ENCODE data around the gene GNL2.

GNL2 gene

DNA sequence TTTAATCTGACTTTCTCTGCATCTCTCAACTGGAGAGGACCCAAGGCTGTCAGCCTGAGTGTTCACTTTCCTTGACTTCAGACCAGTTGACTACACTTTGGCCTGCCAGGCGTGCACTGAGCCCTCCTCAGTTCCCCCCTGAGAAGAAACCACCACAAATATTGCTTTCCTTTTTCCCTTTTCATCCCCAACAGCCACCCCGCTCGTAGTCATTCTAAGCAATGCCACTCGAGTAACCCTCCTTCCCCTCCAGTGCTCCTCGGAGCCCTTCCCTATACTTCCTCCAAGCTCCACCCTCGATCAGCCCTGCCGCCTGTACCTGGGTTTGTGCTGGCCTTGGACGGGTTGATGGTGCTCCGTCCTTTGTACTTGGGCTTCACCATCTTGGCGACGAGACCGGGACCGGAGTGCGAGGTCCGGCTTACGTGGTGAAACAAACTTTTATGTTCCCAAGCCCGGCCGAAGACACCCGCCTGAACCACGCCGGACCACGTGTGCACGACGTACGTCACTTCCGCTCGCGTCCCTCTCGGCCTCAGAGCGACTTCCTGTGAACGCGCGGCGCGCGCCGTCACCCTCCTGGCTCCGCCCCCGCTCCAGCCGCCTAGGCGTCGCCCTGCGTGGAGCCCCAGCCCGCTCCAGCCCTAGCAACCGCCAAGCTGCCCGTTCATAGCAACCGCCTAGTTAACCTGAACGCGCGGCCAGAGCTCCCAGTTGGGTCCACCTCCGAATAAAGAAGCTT, at the start of gene GNL2:
TSS of gene GNL2 (minus strand) at position 498 of the 742 bp plus-strand sequence. CDS start at position 383, 115 bp downstream.
- in situ Hi-C loops (cut with HindIII; ENCODE audit: low pct_ligation_motif_present, low sequenced_read_pairs): no loop called here
- peak; percentile 95 for DNase-seq
- H3K4me3 ChIP-seq (ENCODE audit: low read depth, low read length): peak within 1 kb of the TSS; percentile 80
- TF ChIP-seq, protein P1, sequence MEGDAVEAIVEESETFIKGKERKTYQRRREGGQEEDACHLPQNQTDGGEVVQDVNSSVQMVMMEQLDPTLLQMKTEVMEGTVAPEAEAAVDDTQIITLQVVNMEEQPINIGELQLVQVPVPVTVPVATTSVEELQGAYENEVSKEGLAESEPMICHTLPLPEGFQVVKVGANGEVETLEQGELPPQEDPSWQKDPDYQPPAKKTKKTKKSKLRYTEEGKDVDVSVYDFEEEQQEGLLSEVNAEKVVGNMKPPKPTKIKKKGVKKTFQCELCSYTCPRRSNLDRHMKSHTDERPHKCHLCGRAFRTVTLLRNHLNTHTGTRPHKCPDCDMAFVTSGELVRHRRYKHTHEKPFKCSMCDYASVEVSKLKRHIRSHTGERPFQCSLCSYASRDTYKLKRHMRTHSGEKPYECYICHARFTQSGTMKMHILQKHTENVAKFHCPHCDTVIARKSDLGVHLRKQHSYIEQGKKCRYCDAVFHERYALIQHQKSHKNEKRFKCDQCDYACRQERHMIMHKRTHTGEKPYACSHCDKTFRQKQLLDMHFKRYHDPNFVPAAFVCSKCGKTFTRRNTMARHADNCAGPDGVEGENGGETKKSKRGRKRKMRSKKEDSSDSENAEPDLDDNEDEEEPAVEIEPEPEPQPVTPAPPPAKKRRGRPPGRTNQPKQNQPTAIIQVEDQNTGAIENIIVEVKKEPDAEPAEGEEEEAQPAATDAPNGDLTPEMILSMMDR (IDR thresholded peaks at IDR 0.05; ENCODE audit: low read depth, low read length, missing control alignments): no peak
- H3K27me3 ChIP-seq (replicated peaks): no peaks in the 10 kb centered on the region
- H3K27ac ChIP-seq: peak within 1 kb of the TSS; percentile 92
- peaks cover 28% of the 10 kb centered on the region for H3K36me3 ChIP-seq (replicated peaks)

DNA sequence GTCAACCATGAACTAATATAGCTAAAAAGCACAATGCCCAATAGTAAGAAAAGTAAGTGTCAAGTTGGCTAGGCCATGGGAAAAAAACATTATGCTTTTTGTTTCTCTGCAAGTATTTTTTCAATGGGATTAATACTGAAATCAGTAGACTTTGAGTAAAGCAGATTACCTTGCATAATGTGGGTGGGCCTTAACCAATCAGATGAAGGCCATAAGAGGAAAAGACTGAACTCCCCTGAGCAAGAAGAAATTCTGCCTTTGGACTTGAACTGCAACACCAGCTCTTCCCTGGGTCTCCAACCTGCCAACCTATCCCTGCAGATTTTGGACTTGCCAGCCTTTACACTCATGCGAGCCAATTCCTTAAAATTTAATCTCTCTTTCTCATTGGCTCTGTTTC, 45.3 kb upstream of the GNL2 start:
- Histone ChIP-seq H3K27ac (no peak overlapping the region), H3K4me3 (ENCODE audit: low read depth, low read length) (no peak overlapping the region), H3K36me3 (replicated peaks) (no peaks in the 10 kb centered on the region), H3K27me3 (replicated peaks) (peaks cover 16% of the 10 kb centered on the region)
- in situ Hi-C loops (cut with HindIII; ENCODE audit: low pct_ligation_motif_present, low sequenced_read_pairs): no loop called here
- no peak for DNase-seq
- TF ChIP-seq, protein P1 (IDR thresholded peaks at IDR 0.05; ENCODE audit: low read depth, low read length, missing control alignments): no peak

DNA sequence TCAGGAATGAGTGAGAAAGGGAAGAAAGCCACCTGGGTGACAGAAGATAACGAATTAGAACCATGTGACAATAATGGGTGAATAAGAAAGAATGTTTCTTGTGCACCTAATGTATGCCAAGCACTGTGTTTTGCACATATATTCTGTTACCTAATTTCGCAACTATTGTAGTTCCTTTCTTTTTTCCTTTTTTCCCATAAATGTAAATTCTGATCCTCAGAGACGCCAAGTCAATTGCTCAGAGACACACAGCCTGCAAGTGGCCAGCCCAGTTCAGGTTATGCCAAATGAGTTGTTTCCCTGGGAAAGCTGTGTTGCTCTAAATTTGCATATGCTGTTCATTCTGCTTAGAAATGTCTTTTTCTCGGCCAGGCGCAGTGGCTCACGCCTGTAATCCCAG, 40.7 kb upstream of the GNL2 start:
- TF ChIP-seq, protein P1 (IDR thresholded peaks at IDR 0.05; ENCODE audit: low read depth, low read length, missing control alignments): no peak
- no peaks in the 10 kb centered on the region for H3K36me3 ChIP-seq (replicated peaks)
- no peak overlapping the region for H3K4me3 ChIP-seq (ENCODE audit: low read depth, low read length)
- in situ Hi-C loops (cut with HindIII; ENCODE audit: low pct_ligation_motif_present, low sequenced_read_pairs): no loop called here
- no peak overlapping the region for H3K27ac ChIP-seq
- DNase-seq: no peak
- peaks cover 58% of the 10 kb centered on the region for H3K27me3 ChIP-seq (replicated peaks)

DNA sequence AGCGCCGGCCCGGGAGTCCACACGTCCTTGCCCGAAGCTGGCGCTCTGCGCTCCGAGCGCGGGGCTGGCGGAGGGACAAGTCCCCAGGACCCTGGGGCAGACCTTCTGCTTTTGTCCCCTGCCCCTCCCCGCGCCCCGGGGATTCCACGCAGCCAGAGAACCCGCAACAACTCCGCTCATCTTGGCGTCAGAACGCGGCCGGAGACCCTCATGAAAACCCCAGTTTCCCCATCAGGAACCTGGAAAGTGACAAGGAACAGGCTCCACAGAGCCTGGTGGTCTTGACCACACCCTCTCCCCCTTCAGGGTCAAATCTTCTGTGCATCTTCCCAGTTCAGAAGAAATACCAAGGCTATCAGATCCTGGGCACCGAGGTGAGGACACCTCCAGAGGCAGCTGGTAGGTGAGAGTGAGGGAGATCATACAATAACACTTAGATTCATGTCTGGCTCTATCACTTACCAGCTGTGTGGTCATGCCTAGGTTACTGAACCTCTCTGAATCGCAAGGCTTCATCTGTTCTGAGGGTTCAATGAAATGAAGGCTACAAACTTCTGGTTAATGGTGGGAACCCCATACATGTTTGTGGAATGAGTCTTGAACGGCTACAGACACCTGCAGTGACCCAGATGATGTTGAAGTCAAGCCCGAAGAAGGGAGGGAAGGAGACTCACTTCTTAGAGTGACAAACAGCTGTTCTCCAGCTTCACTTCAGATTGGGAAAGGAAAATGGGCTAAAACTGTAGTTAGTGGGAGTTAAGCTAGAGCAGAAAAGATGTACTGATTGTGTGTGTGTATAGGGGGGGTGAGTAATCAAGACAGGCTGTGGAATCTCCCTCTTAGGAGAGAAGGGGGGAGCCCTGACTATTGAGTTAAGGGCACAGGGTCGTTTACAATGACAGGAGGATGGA, 39.5 kb upstream of the GNL2 start:
- no peak overlapping the region for H3K27ac ChIP-seq
- in situ Hi-C loops (cut with HindIII; ENCODE audit: low pct_ligation_motif_present, low sequenced_read_pairs): no loop called here
- peaks cover 70% of the 10 kb centered on the region for H3K27me3 ChIP-seq (replicated peaks)
- no peaks in the 10 kb centered on the region for H3K36me3 ChIP-seq (replicated peaks)
- TF ChIP-seq, protein P1 (IDR thresholded peaks at IDR 0.05; ENCODE audit: low read depth, low read length, missing control alignments): no peak
- DNase-seq: no peak
- no peak overlapping the region for H3K4me3 ChIP-seq (ENCODE audit: low read depth, low read length)

DNA sequence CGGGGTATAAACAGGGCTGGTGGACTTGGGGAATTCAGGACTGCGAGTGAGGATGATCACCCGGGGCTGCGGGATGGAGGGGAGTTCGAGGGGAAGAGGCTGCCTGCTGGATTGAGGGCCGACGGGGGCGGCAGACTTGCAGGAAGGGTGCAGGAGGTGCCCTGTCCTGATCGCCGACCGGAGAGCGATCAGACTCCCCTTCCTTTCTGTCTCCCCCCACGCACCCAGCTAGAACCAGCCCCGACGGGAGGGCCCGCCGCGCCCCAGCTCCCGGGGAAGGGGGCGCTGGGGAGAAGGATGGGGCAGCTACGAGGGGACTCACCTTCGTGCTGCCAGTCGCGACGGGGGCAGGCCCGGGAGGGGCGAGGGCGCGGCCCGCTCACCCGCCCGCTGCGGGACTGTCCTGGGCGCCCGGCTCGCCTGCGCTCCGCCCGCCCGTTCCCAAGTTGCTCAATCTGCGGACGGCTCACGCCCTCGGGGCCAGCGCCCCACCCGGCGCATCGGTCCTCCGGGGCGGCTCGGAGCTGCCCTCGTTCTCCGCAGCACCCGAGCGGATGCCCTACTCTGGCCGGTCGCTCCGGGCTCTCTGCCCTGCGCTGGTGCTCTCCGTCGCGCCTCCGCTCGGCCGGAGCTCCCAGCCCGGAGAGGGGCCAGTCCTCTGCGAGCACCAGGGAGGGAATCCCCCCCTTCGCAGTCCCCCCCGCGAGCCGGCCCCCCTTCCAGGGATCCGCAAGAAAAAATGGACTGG, 38.7 kb upstream of the GNL2 start, which contains the start of gene RSPO1:
TSS of gene RSPO1 (minus strand) at position 649 of the 748 bp plus-strand sequence. CDS start 5,231 bp downstream, outside the sequence.
- in situ Hi-C loops (cut with HindIII; ENCODE audit: low pct_ligation_motif_present, low sequenced_read_pairs): no loop called here
- Histone ChIP-seq H3K27ac (no peak within 1 kb of the TSS), H3K27me3 (replicated peaks) (peaks cover 78% of the 10 kb centered on the region), H3K36me3 (replicated peaks) (no peaks in the 10 kb centered on the region), H3K4me3 (ENCODE audit: low read depth, low read length) (peak within 1 kb of the TSS; percentile 15)
- DNase-seq: no peak
- TF ChIP-seq, protein P1 (IDR thresholded peaks at IDR 0.05; ENCODE audit: low read depth, low read length, missing control alignments): no peak

All from brain microvascular endothelial cell (primary cell).